ENCODE data around the gene CFAP74. TPM values are rescaled to one million over a fixed set of nuclear protein-coding genes. Genes with fewer than 3 reads are reported as not detected.

The CFAP74 gene
- total RNA-seq, 1 donor from 2014 or later, result 0.35 TPM

- TF ChIP-seq CTCF (IDR thresholded peaks at IDR 0.05), result no peak
- ATAC-seq, result no peak
- DNase-seq, result no peak
- no peaks in the 10 kb centered on the region for H3K36me3 ChIP-seq
- H3K9me3 ChIP-seq, result no peaks in the 10 kb centered on the region
- H3K4me3 ChIP-seq, result no peak overlapping the region
- H3K4me1 ChIP-seq, result no peaks in the 10 kb centered on the region
- peaks cover 21% of the 10 kb centered on the region for H3K27me3 ChIP-seq
- H3K27ac ChIP-seq, result no peak overlapping the region
- intact Hi-C loops (cut with DNase I), result no loop called here
Observed at GRCh38 chr1:1964811-1965210, 38.8 kb downstream of the CFAP74 start.

- TF ChIP-seq CTCF (IDR thresholded peaks at IDR 0.05), result no peak
- intact Hi-C loops (cut with DNase I), result no loop called here
- Histone ChIP-seq H3K4me1 (no peaks in the 10 kb centered on the region), H3K27ac (no peak overlapping the region), H3K27me3 (peaks cover 21% of the 10 kb centered on the region), H3K36me3 (no peaks in the 10 kb centered on the region), H3K9me3 (no peaks in the 10 kb centered on the region), H3K4me3 (no peak overlapping the region)
- DNase-seq (no peak), ATAC-seq (no peak)
Observed at GRCh38 chr1:1963570-1963969, 40.0 kb downstream of the CFAP74 start.

GRCh38 chr1:1962752-1963151 is 40.8 kb downstream of the CFAP74 start:
- DNase-seq (no peak), ATAC-seq (no peak)
- H3K4me3 ChIP-seq, result no peak overlapping the region
- H3K36me3 ChIP-seq, result no peaks in the 10 kb centered on the region
- no peak overlapping the region for H3K27ac ChIP-seq
- H3K27me3 ChIP-seq, result peaks cover 21% of the 10 kb centered on the region
- intact Hi-C loops (cut with DNase I), result no loop called here
- TF ChIP-seq CTCF (IDR thresholded peaks at IDR 0.05), result no peak
- no peaks in the 10 kb centered on the region for H3K9me3 ChIP-seq
- no peaks in the 10 kb centered on the region for H3K4me1 ChIP-seq

GRCh38 chr1:1960480-1961196 is 42.9 kb downstream of the CFAP74 start:
- Histone ChIP-seq H3K27ac (no peak overlapping the region), H3K9me3 (no peaks in the 10 kb centered on the region), H3K4me1 (no peaks in the 10 kb centered on the region), H3K36me3 (no peaks in the 10 kb centered on the region), H3K4me3 (no peak overlapping the region), H3K27me3 (peaks cover 16% of the 10 kb centered on the region)
- ATAC-seq, result no peak
- DNase-seq, result no peak
- intact Hi-C loops (cut with DNase I), result no loop called here
- TF ChIP-seq CTCF (IDR thresholded peaks at IDR 0.05), result no peak

GRCh38 chr1:1959840-1960479 is 43.6 kb downstream of the CFAP74 start:
- DNase-seq (peak; percentile 95), ATAC-seq (peak; percentile 91)
- peaks cover 11% of the 10 kb centered on the region for H3K27me3 ChIP-seq
- H3K27ac ChIP-seq, result no peak overlapping the region
- H3K4me1 ChIP-seq, result no peaks in the 10 kb centered on the region
- no peaks in the 10 kb centered on the region for H3K36me3 ChIP-seq
- no peak overlapping the region for H3K4me3 ChIP-seq
- TF ChIP-seq CTCF (IDR thresholded peaks at IDR 0.05), result peak; percentile 78
- intact Hi-C loops (cut with DNase I), result no loop called here
- no peaks in the 10 kb centered on the region for H3K9me3 ChIP-seq
